Left renal cortex interstitium (tissue), 4 donors: ENCODE measurements around the gene RPS6KA2. TPM values are rescaled to one million over a fixed set of nuclear protein-coding genes. Genes with fewer than 3 reads are reported as not detected.

Experiments
- DNase-seq, 4 donors: peaks; one replicate each; pipeline ENCODE4 v3.0.0-alpha.2; 2013; ENCODE audit warnings: low read depth in 4 of 4, low spot score in 2 of 4, missing footprints in 1 of 4
- polyA plus RNA-seq, 4 donors: library from polyadenylated mRNA; unstranded; fragments of 120-200 nt; gene quantifications; one replicate each; pipeline ENCODE4 v1.2.1, GENCODE V29; 2013; ENCODE audit not compliant: insufficient read length in 4 of 4

Gene RPS6KA2
- 10 to 100 TPM; 25.2 to 30.5 (median 29.9) TPM for polyA plus RNA-seq

DNA sequence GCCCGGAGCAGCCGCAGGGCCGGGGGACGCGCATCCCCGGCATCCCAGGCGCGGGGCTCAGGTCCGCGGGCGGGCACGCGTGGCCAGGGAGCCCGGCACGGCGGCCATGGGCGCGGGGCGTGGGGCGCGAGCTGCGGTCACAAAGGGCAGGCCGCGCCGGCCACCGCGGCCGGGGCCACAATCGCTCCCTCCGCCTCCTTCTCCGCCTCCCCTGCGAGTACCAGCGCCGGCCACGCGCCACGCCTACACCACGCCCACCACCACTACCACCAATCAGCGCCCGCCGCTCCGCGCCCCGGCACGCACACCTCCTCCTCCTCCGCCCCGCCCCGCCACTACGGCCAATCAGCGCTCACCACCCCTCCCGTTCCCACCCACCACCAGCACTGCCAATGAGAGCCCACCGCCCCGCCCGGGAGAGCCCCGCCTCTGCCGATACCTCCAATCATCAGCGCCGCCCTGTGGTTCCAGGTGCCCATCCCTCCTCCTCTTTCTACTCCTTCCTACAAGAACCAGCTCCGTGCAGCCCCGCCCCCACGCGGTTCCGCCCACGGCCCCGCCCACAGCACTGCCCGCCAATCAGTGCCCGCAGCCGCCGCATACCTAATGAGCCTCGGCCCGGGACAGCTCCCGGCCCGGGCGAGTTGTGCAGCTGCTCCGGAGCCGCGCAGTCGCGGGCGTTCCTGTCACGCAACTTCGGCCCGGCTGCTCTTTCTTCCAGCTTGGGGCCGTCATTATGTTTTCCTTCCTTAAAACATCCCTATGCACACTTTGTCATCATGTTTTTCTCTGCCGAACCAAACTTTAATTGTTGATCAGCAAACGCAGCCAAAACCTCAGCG is at the start of gene RPS6KA2:
RPS6KA2 (minus strand) TSS at position 219 of the 842 bp plus-strand sequence. CDS start 232 bp downstream, outside the sequence.
- peak; percentile 83 to 99 (median 96) for DNase-seq

DNA sequence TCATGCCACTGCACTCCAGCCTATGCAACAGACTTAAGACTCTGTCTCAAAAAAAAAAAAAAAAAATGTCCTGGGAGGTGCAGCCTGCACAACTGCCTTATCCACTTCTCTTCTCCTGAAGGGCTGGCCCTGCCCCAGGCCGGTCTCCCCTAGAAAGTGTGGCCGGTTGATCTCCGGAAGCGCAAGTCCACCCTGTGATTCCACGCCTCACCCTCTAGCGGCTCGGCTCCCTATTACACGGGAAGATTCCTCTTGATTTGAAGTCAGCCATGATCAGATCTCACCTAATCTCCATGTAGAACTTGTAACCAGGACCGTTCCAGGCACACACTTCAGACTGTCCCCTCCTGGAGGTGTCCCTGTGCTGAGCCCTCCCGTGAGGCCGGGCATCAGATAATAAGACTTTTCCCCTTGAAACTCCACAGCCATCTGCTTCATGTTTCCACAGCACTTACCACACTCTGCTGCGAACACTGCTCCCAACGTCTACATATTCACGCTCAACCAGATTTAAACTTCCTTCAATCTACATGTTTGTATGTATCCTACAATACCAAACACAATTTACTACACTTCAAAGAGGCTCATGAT is 49.3 kb upstream of the RPS6KA2 start:
- DNase-seq = no peak

DNA sequence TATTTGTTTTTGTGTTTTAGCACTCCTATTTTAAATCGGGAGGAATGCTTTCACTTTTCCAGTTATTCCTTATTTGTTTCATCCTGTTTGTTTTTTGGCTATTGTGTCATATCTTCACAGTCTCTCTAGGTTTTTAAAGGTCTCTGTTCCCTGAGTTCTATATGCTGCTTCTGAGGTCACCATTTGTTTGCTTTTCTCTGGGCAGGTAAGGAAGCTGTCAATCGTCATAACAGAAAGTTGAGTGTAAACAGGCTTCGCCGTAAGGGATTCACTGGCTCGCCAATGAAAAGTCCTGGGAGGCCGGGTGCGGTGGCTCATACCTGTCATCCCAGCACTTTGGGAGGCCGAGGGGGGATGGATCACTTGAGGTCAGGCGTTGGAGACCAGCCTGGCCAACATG is 48.7 kb upstream of the RPS6KA2 start:
- no peak for DNase-seq

DNA sequence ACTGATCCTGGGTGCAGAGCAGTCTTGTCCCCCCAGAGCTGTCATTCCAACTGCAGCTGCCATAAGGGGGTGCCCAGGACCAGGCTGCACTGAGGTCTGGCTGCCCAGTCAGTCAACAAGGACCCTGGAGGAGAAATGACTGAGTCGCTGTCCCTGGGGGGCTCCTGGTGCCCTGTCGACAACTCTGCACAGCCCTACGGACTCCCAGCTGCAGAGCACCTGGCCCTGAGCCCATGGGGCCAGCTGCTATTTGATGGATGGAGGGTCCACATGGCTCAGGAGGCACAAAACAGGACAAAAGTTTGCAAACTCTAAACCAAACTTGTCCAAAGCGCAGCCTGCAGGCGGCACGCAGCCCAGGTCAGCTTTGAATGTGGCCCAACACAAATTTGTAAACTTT is 46.3 kb upstream of the RPS6KA2 start:
- no peak for DNase-seq

DNA sequence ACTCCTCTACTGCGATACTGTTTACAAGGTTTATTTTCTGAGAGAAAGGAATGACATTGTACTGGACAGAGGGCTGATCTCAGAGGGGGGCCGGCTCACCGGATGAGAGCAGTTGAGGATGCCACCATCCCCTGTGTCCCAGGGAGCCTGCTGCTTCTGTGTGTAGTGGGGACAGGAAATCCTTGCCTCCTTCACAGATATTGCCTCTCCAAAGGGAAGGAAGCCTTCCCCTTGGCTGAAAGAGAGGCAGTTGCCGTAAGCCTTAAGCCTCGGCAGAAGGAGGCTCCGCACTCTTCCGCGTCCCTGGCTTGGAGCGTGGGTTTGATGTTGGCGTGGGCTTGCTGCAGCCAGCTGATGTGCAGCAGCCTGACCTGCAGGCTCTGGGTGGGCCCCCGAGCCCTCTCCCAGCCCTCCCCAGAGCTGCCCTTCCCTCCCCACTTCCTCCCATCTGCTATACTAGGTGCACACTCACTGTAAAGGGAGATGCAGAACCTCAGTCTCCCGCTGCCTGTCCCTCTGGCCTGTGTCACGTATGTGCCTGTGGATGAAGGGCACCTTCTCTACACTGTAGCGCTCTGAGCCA is 45.7 kb upstream of the RPS6KA2 start:
- no peak for DNase-seq

DNA sequence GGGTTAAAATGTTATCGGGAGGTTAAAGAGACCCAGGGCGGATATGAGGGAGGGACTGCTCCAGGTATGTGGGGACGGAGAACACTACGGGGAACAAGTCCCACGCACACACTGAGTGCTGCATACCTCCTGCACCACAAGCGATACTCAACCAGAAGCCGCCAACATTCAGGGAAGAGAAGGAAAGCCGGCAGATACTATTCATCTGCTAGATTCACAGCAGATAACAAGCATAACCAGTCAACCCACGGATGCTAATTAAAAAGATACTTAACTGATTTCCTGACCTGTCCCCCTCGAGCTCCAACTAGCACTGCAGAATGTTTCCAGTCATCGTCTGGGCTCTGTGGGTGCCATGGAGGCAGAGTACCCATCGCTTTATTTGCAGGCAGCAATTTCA is 45.1 kb upstream of the RPS6KA2 start:
- no peak for DNase-seq

DNA sequence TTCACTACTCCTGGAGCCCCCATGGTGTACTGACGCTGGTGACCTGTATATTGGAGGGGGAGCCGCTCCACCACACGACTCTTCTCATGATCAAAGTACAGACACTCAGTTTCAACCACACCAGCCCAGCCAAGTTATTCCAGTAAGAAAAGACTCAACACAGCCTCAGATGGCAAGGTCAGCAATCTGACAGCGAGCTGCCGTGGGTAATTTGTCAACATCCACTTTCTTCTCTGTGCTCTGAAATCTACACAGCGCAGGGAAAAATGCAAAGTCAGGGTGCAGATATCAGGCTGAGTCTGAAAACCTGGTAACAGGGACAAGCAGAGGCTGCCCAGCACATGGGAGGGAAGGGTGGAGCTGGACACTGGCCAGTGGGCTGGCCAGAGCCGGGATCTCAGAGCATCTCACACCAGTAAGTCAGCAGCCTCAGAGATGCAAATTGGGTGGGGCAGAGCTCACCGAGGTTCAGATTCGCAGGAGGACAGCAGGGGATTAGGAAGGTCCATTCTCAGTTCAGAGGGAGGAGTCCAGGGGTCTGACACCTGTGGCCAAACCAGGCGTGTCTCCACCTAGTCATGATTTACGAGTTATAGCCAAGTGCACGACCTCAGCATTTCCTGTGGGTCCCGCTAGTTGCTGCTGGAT is 44.5 kb upstream of the RPS6KA2 start:
- DNase-seq = no peak

DNA sequence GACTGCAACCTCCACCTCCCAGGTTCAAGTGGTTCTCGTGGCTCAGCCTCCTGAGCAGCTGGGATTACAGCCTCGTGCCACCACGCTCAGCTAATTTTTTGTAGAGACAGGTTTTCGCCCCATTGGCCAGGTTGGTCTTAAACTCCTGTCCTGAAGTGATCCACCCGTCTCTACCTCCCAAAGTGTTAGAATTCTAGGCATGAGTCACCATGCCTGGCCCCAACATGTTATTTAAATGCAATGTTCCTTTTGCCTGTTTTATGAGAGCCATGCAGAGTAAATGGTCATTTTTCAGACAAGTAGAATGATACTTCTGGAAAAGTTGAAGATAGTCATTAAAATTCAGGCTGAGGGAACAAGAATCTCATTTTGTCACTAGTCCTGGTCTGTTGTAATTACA is 43.8 kb upstream of the RPS6KA2 start:
- no peak for DNase-seq

DNA sequence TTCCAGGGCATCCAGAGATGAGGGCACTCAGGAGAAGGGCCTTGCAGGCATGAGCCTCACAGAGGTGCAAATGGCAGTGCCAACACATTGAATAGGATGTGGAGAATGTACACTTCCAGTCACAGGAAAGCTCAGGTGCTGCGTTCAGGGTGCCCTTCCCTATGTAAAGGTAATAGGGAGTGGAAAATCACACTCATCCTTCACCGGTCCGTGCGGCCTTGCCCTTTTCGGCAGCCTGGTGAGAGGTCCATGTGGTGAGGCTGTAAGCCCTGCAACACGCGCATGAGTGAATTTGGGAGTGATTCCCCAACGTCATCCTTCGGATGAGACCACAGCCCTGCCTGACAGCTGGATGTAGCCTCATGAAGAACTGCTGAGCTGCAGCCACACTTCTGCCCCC is 43.0 kb upstream of the RPS6KA2 start:
- DNase-seq = no peak

DNA sequence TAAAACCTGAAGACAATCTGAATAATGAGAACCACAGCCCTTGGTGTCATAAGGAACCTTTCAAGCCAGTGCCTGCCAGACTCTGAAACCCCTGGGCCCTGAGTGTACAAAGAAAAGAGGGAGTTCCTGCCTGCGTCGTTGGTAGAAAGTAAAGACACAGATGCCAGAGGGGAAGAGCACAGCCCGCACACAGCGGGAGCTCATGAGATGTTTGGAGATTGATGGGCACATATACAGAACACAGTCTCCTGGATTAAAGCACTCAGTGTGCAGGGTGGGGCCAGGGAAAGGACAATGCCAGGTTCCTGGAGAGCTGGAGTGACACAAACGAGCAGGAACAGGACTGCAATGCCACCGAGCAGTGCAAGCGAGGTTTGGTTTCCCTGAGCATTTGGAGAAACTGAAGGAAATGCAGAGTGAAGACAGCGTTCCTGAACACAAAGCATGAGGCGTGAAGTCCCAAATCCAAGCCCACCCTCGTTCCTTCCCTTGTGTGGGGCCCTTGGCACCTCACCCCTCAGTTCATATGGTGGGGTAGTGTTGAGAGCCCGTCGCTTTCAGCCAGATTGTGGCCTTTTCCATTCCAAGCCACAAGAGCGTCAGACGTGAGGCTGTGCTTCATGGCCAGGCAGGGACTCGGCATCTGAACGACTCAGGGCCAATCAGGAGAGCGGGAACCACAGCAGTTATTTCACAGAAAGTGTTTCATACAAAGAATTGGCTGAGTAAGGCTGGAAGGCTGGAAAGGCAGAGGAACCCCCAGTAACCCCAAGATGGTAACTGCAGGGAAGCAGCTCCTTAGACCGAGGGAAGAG is 41.0 kb upstream of the RPS6KA2 start:
- DNase-seq = no peak

DNA sequence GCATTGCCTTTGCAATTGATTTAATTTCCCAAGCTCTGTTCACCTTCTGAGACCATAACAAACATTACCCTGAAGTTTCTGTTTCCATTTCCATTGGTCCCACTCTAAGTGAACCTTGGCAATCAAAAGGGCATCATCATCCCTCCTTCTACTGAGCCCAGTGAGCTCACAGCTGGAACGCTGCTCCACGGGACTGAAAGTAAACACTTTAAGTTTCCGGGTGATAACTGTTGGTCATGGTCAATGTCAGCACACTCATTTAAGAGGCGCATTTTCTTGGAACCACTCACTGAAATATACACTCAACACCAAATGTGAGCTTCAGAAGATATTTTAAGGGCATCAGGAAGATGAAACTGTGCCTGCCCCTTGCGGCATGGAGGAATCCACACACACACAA is 37.1 kb upstream of the RPS6KA2 start:
- no peak for DNase-seq

DNA sequence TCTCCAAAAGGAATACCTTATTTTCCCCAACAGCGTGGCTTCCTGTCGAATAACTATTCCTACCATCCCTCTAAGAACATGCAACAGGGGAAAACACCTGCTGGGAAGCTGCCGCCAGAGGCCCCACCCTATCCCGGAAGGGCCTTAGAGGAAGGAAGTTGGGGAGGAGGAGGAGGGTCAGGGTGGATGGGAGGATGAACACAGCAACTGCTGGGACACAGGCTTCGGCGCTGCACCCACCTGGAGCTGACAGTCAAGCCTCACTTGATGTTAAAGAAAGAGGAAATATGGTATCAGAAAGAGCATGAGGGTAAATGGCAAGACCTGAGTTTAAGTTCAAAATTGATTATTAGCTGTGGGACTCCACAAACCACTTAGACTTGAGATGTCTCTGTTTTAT is 36.5 kb upstream of the RPS6KA2 start:
- DNase-seq = no peak

DNA sequence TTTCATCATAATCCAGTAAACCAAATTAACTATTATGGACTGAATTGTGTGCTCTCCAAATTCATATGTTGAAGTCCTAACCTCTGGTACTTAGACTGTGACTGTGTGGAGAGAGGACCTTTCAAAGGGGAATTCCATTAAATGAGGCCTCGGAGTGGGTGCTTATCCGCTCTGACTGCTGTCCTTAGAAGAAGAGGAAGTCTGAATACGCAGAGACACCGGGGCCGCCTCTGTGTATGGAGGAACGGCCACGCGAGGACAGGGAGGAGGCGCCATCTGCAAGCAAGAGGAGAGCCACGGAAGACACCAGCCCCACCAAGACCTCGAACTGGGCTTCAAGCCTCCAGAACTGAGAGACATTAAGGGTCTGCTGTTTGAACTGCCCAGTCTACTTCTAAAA is 35.6 kb upstream of the RPS6KA2 start:
- no peak for DNase-seq

DNA sequence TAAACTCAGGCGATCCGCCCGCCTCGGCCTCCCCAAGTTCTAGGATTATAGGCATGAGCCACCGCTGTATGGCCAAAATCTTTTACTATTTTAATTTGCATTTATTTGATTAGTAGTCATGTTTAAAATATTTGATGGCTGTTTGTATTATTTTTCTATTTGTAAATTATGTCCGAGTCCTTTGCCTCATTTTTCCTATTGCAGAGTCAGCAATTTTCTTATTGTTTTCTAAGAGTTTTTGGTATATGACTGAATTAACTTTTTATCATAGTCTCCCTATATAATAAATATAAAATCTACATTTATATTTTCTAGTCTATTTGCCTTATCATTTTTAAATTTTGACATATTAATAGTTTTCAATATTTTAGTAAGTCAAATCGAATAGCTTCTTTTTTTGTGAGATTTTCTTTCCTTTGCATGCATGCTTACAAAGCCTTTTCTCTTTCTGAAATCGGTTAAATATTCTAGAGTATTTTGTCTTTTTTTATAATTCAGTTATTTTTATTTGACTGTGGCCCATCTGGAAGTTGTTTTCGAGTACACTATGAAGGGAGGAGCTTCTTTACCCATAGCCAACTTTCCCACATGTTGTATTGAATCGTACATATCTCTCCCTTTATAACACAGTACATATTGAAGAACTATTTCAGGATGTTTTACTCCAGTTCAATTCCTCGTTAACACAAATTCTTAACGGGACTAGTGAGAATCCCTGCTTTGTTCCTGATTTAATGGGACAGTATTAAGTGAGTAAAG is 34.5 kb upstream of the RPS6KA2 start:
- no peak for DNase-seq

DNA sequence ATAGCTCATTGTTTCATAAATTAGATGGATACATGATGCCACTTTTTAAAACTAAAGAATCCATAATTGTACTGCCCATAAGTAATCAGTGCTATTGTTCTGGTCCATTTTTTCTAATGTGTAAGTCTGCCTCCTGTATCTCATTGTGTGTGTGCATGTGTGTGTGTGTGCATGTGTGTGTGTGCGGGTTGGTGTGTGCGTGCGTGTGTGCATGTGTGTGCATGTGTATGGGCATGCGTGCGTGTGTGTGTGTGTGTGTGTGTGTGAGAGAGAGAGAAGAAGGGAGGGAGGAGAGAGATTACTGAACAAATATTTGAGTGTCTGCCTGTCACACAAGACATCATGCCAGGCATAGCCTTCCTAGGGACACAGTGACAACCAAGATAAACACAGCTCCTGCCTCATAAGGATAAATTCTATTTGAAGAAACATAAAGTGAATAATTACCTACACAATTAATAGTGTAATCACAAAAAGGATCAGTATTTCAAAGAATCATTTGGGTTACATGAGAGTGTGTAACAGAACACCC is 33.2 kb upstream of the RPS6KA2 start:
- no peak for DNase-seq

DNA sequence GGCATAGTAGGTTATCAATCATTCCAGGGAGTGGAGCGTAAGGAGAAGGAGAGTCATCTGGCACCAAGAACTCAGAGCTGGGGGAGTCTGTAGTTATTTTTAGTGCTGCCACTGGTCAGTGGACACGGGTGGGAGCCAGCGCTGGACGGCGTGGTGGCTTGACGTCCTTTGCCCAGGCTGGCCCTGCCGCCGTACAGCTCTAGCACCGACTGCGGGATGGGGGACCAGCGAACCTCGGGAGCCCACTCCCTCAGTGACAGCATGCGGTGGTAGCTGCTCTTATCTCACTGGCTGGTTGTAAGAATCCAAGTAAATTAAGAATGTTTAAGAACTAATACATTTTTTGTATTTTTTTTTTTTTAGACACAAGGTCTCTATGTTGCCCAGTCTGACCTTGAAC is 32.5 kb upstream of the RPS6KA2 start:
- no peak for DNase-seq

DNA sequence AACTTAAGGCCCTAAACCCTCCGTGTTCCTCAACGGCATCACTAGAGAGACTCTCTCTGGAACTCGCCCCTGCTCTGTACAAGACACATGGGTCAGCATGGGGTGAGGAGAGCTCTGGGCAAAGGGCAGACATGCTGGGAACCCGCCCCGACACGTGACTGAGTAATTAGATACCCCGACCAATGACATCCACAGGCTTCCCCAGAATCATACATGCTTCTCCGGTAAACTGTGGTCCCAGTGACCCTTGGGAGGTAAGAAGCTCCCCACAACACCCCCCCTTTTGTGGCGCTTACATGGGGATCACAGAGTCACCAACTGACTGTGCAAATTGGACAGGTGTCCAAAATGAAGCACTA is 31.7 kb upstream of the RPS6KA2 start:
- no peak for DNase-seq

DNA sequence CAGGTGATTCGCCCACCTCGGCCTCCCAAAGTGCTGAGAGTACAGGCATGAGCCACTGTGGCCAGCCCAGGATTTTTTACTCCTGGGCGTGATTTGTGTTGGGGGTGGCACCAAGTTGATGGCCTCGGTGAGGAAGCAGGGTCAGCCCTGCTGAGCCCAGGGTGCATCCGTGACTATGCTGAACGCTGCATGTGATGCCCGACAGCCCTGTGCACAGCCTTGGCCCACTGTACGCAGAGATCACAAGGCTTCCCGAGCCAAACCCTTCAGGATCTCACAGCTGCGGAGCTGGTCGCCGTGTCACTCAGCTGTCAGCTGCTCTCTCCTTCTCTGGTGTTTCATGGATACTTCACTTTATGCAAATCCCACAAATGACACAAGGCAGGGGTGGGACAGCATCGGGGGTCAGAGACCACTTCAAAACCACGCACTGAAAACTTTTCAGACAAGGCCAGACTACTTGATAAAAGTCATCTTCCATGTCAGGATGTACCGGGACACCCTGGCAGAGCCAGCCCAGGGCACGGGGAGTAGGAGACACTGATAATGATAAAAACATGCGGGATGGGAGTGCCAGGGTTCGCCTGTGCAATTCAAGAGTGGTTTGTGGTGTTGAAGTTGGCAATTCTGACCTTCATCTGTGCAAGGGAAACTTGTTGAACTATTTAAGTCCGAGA is 31.2 kb upstream of the RPS6KA2 start:
- DNase-seq = no peak

DNA sequence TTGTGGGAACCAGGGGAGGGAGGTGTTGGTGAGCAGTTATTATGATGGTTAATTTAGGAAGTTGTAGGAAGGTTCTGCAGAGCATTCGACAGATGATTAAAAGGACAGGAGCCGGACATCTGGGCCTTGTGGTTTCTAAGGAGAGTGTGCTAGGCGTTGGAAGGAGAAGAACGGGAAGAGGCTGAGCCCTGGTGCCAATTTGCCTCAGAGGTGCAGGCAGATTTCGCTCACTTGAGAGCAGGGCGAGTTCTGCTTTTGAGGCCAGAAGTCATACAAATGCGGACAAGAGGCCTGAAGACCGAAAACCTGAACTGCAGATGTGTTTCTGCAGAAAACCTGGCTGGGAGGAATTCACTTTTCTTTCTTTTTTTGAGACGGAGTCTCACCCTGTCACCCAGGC is 30.5 kb upstream of the RPS6KA2 start:
- no peak for DNase-seq
